Astrocyte of the hippocampus (primary cell): ENCODE results near the gene GAS5.

Experiments used
- DNase-seq: peaks from one replicate; pipeline ENCODE4 v3.0.0; 2011; ENCODE audit warnings: low read depth, low spot score

Gene GAS5

GRCh38 chr1:173827611-173828010 lies 40.2 kb downstream of the GAS5 start:
- DNase-seq, result no peak

GRCh38 chr1:173824315-173825081 lies 43.3 kb downstream of the GAS5 start, which contains the start of the genes CENPL and DARS2:
Gene CENPL (minus strand): TSS chr1:173824883. CDS start chr1:173811299, 13,584 bp downstream.
Gene DARS2 (plus strand): TSS chr1:173824673. CDS start chr1:173825230, 557 bp downstream.
- DNase-seq, result peak; percentile 98

GRCh38 chr1:173823781-173824314 lies 43.9 kb downstream of the GAS5 start:
- no peak for DNase-seq

GRCh38 chr1:173821680-173822079 lies 46.1 kb downstream of the GAS5 start:
- no peak for DNase-seq

GRCh38 chr1:173818459-173818858 lies 49.3 kb downstream of the GAS5 start:
- DNase-seq, result no peak
